ENCODE measurements around the gene SLC39A3.

DNA sequence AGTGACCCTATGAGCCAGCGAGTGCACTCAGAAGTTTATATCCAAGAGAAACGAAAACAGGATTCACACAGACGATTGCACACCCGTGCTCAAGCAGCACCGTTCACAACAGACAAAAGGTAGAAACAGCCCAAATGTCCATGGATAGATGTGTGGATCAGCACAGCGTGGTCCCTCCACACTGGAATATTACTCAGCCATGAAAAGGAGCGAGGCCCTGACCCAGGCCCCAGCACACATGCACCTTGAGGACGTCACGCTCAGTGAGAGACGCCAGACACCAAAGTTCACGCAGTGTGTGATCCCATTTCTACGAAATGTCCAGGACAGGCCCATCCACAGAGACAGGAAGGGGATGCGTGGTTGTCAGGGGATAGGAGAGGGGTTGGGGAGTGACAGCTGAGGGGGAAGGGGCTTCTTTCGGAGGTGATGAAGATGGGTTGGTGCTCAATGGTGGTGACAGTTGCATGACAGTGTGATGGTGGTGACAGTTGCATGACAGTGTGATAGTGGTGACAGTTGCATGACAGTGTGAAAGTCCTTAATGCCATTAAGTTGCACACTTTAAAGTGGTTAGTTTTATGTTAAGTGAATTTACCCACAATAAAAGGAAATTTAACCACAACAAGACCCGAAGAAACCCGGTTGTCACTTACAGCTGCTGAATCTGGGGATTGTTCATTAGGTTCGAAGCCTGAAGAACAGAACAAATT, 18.9 kb upstream of the SLC39A3 start:
- TF ChIP-seq, protein P1, sequence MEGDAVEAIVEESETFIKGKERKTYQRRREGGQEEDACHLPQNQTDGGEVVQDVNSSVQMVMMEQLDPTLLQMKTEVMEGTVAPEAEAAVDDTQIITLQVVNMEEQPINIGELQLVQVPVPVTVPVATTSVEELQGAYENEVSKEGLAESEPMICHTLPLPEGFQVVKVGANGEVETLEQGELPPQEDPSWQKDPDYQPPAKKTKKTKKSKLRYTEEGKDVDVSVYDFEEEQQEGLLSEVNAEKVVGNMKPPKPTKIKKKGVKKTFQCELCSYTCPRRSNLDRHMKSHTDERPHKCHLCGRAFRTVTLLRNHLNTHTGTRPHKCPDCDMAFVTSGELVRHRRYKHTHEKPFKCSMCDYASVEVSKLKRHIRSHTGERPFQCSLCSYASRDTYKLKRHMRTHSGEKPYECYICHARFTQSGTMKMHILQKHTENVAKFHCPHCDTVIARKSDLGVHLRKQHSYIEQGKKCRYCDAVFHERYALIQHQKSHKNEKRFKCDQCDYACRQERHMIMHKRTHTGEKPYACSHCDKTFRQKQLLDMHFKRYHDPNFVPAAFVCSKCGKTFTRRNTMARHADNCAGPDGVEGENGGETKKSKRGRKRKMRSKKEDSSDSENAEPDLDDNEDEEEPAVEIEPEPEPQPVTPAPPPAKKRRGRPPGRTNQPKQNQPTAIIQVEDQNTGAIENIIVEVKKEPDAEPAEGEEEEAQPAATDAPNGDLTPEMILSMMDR (IDR thresholded peaks at IDR 0.05): no peak
- no peak for TF ChIP-seq POLR2A (IDR thresholded peaks at IDR 0.05)
